Mesodermal cell (in vitro differentiated cells): ENCODE data around the gene RPUSD1.
"Not testable (repeated sequence)": the region's sequence is repeated elsewhere in the genome, so short reads cannot be mapped to it uniquely, and the experiment has no call there.

Experiments used
- H3K27ac ChIP-seq: 2 replicates; pipeline ENCODE4 v1.7.0; 2013; ENCODE audit warnings: mild to moderate bottlenecking, low read depth, low read length, moderate library complexity; ENCODE audit not compliant: severe bottlenecking
- H3K36me3 ChIP-seq: 2 replicates; pipeline ENCODE4 v1.7.1; 2013; ENCODE audit warnings: mild to moderate bottlenecking, low read length, moderate library complexity; ENCODE audit not compliant: control insufficient read depth, insufficient read depth
- H3K4me1 ChIP-seq: one replicate; pipeline ENCODE4 v1.7.1; 2013; ENCODE audit warnings: mild to moderate bottlenecking, low read length; ENCODE audit not compliant: insufficient read depth, control insufficient read depth, poor library complexity, severe bottlenecking
- H3K4me3 ChIP-seq: 2 replicates; pipeline ENCODE4 v1.7.0; 2013; ENCODE audit warnings: low read length, control low read depth, mild to moderate bottlenecking; ENCODE audit not compliant: insufficient read depth, poor library complexity, severe bottlenecking; ENCODE audit errors: extremely low read depth
- H3K9me3 ChIP-seq: 2 replicates; pipeline ENCODE4 v1.7.1; 2013; ENCODE audit warnings: mild to moderate bottlenecking, low read length, moderate library complexity; ENCODE audit not compliant: control insufficient read depth
- WGBS, 2 experiments: methylation state at CpG; one replicate each; pipeline ENCODE4 v1.1.5; 2013; ENCODE audit warnings: missing lambda C conversion rate in 2 of 2; ENCODE audit not compliant: insufficient coverage in 2 of 2; 5-methylcytosine and 5-hydroxymethylcytosine counted together

The RPUSD1 gene

GRCh38 chr16:763369-764183 lies 24.6 kb downstream of the RPUSD1 start:
- WGBS, 2 experiments = 90 to 94% methylated on average over 9 to 15 of the region's 21 CpGs
- Histone ChIP-seq H3K36me3 (no peaks in the 10 kb centered on the region), H3K27ac (no peak overlapping the region), H3K9me3 (no peaks in the 10 kb centered on the region), H3K4me1 (no peaks in the 10 kb centered on the region), H3K4me3 (no peak overlapping the region)

DNA sequence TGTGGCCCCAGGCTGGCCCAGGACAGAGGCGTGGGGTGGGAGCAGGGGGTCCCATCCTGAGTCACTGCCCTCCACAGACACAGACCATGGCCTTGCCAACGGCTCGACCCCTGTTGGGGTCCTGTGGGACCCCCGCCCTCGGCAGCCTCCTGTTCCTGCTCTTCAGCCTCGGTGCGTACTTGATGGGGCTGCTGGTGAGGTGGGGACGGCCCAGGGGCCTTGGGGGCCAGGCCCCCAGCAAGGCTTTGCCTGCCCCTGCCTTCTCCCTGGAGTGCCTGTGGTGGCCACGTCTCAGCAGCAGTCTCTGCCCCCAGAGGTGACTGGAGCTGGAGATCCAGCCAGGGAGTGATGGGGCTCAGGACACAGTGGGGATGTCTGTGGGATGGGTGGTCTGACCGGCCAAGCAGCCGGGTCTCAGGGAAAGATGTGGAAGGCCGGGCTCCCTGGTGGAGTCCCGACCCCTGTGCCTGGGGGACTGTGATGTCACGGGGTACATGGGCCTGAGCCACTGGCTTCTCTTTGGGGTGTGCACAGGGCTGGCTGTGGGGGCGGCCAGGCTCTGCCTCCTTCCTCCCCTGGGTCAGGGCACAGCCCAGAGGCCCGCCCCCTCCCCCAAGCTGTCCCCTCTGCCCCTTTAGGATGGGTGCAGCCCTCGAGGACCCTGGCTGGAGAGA lies 25.4 kb downstream of the RPUSD1 start:
- 92 to 93% methylated on average over 12 to 15 of the region's 17 CpGs for WGBS, 2 experiments
- Histone ChIP-seq H3K27ac (no peak overlapping the region), H3K36me3 (no peaks in the 10 kb centered on the region), H3K4me3 (no peak overlapping the region), H3K4me1 (no peaks in the 10 kb centered on the region), H3K9me3 (no peaks in the 10 kb centered on the region)

GRCh38 chr16:761625-762513 lies 26.3 kb downstream of the RPUSD1 start:
- 84 to 87% methylated on average over 16 to 19 of the region's 22 CpGs for WGBS, 2 experiments
- H3K27ac ChIP-seq = no peak overlapping the region
- H3K9me3 ChIP-seq = no peaks in the 10 kb centered on the region

DNA sequence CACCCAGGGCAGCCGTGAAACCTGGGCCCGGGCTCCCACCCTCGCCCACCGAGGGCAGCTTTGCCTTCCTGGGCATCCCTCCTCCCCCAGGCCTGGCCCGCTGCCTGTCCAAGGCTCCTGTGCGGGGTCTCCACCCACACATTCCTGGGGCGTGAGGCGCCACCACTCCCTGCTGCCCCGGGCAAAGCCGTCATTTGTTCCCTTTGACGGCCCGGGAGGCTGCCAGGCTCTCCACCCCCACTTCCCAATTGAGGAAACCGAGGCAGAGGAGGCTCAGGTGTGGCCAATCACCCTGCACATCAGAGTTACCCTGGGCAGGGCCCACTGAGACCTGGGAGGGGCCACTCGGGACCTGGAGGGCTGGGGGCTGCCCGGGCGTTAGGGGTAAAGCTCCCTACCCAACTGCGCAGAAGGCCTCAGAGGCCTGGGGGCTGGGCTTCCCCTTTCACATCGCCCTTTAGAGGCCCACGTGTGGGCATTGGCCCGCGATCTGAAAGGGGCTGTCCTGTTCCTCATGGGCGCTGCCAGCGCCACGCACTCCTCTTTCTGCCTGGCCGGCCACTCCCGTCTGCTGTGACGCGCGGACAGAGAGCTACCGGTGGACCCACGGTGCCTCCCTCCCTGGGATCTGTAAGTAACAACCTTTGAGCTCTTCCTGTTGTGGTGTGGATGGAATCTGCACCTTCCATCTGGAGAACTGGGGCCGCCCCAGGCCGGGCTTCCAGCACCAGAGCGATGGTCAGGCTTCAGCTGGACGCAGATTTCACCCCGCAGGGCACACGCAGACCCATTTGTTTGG lies 27.4 kb downstream of the RPUSD1 start, which contains the start of gene MSLN:
MSLN (plus strand) TSS at position 190 of the 799 bp plus-strand sequence. CDS start 1,947 bp downstream, outside the sequence.
- WGBS, 2 experiments = 87 to 89% methylated on average over 26 to 34 of the region's 37 CpGs
- Histone ChIP-seq H3K4me3 (no peak within 1 kb of the TSS), H3K36me3 (no peaks in the 10 kb centered on the region), H3K9me3 (peaks cover 4% of the 10 kb centered on the region), H3K27ac (no peak within 1 kb of the TSS), H3K4me1 (no peaks in the 10 kb centered on the region)

More at GRCh38 chr16:761625-762513, 26.3 kb downstream of the RPUSD1 start:
- H3K36me3 ChIP-seq = no peaks in the 10 kb centered on the region
- no peak overlapping the region for H3K4me3 ChIP-seq
- no peaks in the 10 kb centered on the region for H3K4me1 ChIP-seq

- Histone ChIP-seq H3K4me1 (no peaks in the 10 kb centered on the region), H3K9me3 (peaks cover 4% of the 10 kb centered on the region), H3K27ac (no peak overlapping the region), H3K4me3 (no peak overlapping the region), H3K36me3 (no peaks in the 10 kb centered on the region)
- 87 to 94% methylated on average over 13 to 15 of the region's 15 CpGs for WGBS, 2 experiments
Measured at GRCh38 chr16:760065-760464, 28.1 kb downstream of the RPUSD1 start.

- Histone ChIP-seq H3K4me1 (no peaks in the 10 kb centered on the region), H3K4me3 (no peak overlapping the region), H3K9me3 (peaks cover 4% of the 10 kb centered on the region), H3K36me3 (no peaks in the 10 kb centered on the region), H3K27ac (no peak overlapping the region)
- WGBS, 2 experiments = 92 to 94% methylated on average over 32 to 33 of the region's 34 CpGs
Measured at GRCh38 chr16:759110-759910, 28.9 kb downstream of the RPUSD1 start.

DNA sequence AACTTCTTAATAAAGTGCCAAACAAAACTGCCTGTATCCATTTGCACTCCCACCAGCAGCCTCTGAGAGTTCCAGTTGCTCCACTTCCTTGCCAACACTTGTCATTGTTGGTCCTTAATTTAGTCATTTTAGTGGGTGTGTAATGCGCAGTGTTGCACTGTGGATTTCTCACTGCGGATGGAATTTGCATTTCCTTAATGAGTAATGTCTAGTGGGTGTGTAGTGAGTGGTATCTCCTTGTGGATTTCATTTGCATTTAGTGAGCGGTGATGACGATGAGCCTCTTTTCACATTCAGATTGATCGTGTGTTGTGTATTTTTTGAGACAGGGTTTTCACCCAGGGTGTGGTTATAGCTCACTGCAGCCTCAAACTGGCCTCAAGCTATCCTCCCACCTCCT lies 31.8 kb downstream of the RPUSD1 start:
- Histone ChIP-seq H3K4me1 (no peaks in the 10 kb centered on the region), H3K27ac (no peak overlapping the region), H3K36me3 (no peaks in the 10 kb centered on the region), H3K9me3 (peaks cover 4% of the 10 kb centered on the region), H3K4me3 (no peak overlapping the region)
- 98 to 100% methylated on average over 4 of the region's 5 CpGs for WGBS, 2 experiments

- WGBS, 2 experiments = 69 to 87% methylated on average over 5 to 7 of the region's 11 CpGs
- H3K4me3 ChIP-seq = no peak overlapping the region
- H3K36me3 ChIP-seq = no peaks in the 10 kb centered on the region
- H3K4me1 ChIP-seq = no peaks in the 10 kb centered on the region
- H3K9me3 ChIP-seq = peaks cover 4% of the 10 kb centered on the region
- H3K27ac ChIP-seq = no peak overlapping the region
Measured at GRCh38 chr16:754656-755055, 33.5 kb downstream of the RPUSD1 start.

GRCh38 chr16:754121-754607 lies 34.0 kb downstream of the RPUSD1 start:
- not testable (repeated sequence) for H3K4me3 ChIP-seq, H3K27ac ChIP-seq, H3K36me3 ChIP-seq, H3K9me3 ChIP-seq, H3K4me1 ChIP-seq
- WGBS, 2 experiments = 89 to 93% methylated on average over 10 to 11 of the region's 11 CpGs
